ENCODE results near the gene FAM174C. TPM values are rescaled to one million over a fixed set of nuclear protein-coding genes. Genes with fewer than 3 reads are reported as not detected.

FAM174C gene
- total and polyA plus RNA-seq, 10 of the 15 experiments (the other 5 are each of a cell fraction or from before 2014, with no cell fraction given): 0.89 to 94.6 (median 43.6) TPM

DNA sequence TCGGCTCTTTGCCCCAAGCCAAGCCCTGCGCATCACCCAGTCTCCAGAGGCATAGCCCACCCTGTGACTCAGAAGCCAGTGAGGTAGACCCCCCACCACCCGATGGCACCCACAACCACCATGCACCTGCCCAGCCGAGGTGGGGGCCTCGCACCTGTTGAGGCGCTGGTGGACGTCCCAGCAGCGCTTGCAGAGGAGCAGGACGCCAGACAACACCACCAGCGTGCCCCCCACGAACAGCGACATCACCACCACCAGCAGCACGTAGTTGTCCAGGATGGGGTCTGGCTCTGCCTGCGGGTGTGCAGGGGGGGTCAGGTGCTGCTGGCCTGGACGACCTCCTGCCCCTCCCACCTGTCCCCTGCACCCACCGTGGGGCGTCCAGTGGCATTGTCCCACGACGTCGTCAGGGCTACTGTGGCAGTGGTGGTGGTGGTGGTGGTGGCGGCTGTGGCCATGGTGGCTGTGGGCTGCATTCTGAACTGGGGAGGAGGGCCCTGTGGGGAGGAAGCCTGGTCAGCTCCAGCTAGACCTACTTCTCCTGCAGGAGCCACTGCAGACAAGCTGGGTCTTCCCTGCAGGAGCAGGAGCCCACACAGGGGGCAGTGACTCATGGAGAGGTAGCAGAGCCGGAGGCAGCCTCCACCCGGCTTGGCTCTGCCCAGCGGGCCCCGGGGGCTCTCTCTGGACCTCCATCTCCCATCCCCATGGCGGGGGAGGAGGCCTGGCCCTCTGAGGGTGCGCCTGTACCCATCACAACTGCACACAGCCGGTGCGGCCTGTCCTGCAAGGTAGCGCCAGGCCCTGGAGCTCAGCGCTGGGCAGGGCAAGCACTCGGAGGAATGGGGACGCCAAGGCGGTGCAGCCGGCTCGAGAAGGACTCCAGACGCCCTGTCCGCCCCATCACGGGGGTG, 39.4 kb upstream of the FAM174C start (continued):
- TF ChIP-seq, protein P1, sequence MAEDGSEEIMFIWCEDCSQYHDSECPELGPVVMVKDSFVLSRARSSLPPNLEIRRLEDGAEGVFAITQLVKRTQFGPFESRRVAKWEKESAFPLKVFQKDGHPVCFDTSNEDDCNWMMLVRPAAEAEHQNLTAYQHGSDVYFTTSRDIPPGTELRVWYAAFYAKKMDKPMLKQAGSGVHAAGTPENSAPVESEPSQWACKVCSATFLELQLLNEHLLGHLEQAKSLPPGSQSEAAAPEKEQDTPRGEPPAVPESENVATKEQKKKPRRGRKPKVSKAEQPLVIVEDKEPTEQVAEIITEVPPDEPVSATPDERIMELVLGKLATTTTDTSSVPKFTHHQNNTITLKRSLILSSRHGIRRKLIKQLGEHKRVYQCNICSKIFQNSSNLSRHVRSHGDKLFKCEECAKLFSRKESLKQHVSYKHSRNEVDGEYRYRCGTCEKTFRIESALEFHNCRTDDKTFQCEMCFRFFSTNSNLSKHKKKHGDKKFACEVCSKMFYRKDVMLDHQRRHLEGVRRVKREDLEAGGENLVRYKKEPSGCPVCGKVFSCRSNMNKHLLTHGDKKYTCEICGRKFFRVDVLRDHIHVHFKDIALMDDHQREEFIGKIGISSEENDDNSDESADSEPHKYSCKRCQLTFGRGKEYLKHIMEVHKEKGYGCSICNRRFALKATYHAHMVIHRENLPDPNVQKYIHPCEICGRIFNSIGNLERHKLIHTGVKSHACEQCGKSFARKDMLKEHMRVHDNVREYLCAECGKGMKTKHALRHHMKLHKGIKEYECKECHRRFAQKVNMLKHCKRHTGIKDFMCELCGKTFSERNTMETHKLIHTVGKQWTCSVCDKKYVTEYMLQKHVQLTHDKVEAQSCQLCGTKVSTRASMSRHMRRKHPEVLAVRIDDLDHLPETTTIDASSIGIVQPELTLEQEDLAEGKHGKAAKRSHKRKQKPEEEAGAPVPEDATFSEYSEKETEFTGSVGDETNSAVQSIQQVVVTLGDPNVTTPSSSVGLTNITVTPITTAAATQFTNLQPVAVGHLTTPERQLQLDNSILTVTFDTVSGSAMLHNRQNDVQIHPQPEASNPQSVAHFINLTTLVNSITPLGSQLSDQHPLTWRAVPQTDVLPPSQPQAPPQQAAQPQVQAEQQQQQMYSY (CRISPR knock-in tag; IDR thresholded peaks at IDR 0.05): no peak
- TF ChIP-seq RCOR1 (conservative IDR thresholded peaks at IDR 0.05; ENCODE audit: low read depth, low read length) (no peak), FOXK2 (IDR thresholded peaks at IDR 0.05) (no peak), ZNF622 (IDR thresholded peaks at IDR 0.05) (no peak), ASH2L (IDR thresholded peaks at IDR 0.05; ENCODE audit: borderline replicate concordance, low read depth) (no peak), RUNX3 (IDR thresholded peaks at IDR 0.05; ENCODE audit: low read length) (no peak)

DNA sequence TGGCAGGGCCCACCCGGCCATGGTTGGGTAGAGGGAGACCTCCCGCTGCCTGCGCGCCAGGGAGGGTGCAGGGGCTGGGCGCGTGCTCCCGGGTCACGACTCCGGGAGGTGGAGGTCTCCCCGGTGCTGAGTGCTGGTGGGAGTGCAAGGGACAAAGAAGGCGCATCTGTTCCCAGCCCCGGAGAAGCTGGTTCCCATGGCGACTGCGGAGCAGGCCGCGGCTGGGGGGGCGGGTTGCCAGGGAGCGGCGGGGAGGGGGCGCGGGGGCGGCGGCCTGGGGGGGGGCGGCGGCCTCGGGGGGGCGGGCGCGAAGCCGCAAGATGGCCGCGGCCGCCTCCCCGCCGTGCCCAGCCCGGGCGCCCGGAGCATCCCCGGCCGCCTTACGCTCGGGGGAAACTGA, 38.8 kb upstream of the FAM174C start:
- CTCF ChIA-PET: no interaction called here
- Histone ChIP-seq H3K36me3 (ENCODE audit: control insufficient read depth in 2 of 2, insufficient read depth in 2 of 2, low read length in 1 of 2) (no peaks in the 10 kb centered on the region), H3K4me1 (ENCODE audit: control insufficient read depth, insufficient read depth, low read length) (peaks cover 8% of the 10 kb centered on the region; the same call in 1 of the 2 replicates), H3K9me3 (replicated peaks; ENCODE audit: control insufficient read depth, insufficient read depth, low read length) (no peaks in the 10 kb centered on the region; the same call in 2 of the 3 replicates), H2AFZ (ENCODE audit: control insufficient read depth, low read depth, low read length) (no peak overlapping the region), H3K4me2 (ENCODE audit: control insufficient read depth, insufficient read depth) (0 out of 2 replicates have a peak overlapping the region, but pooled peaks have one; percentile 15), H3K27me3 (replicated peaks in 1 of 2; ENCODE audit: control insufficient read depth in 2 of 2, insufficient read depth in 2 of 2, low read length in 1 of 2) (peaks cover 0 to 10% of the 10 kb centered on the region in 2 experiments; a peak in 3 of 4 replicates), H3K4me3 (no peak overlapping the region), H3K27ac (ENCODE audit: control insufficient read depth, insufficient read depth) (no peak overlapping the region), H3K9ac (ENCODE audit: control insufficient read depth, insufficient read depth, low read length) (no peak overlapping the region), H3K79me2 (ENCODE audit: control insufficient read depth, insufficient read depth, low read length) (no peaks in the 10 kb centered on the region), H4K20me1 (ENCODE audit: control insufficient read depth, insufficient read depth) (no peaks in the 10 kb centered on the region)
- SMC1A ChIA-PET (ENCODE audit: uncharacterized antibody, unreplicated experiment): no interaction called here
- intact Hi-C loops (cut with micrococcal nuclease; ENCODE audit: unreplicated experiment) (no loop called here), in situ Hi-C loops (cut with MboI) (no loop called here)
- no peak for FAIRE-seq
- ATAC-seq: no peak
- RAD21 ChIA-PET (ENCODE audit: unreplicated experiment): interaction anchor here (0.6 kb wide), 1 partner anchor 123 kb away, joined by 3 read pairs; no protein-coding TSS in a partner anchor
- WGBS (ENCODE audit: insufficient coverage, insufficient replicate concordance, low lambda C conversion rate, missing lambda C conversion rate): 5% methylated on average over 12 of the region's 42 CpGs
- no peak for DNase-seq (ENCODE audit: low read depth, low spot score)
- no TSS peak for BruUV-seq (replicated peaks)
- POLR2A ChIA-PET: interaction anchor here (0.6 kb wide), 1 partner anchor 150 kb away, joined by 3 read pairs; no protein-coding TSS in a partner anchor
- TF ChIP-seq NFYA (IDR thresholded peaks at IDR 0.05; ENCODE audit: borderline replicate concordance, low read depth, low read length) (no peak), IKZF1 (conservative IDR thresholded peaks at IDR 0.05) (no peak), RAD21 (IDR thresholded peaks at IDR 0.05; ENCODE audit: insufficient read depth, low read depth, low read length) (no peak), NFIC (IDR thresholded peaks at IDR 0.05; ENCODE audit: low read depth, low read length) (no peak), NRF1 (conservative IDR thresholded peaks at IDR 0.05; ENCODE audit: low read depth, low read length) (no peak), HDAC2 (IDR thresholded peaks at IDR 0.05) (no peak), ZBED1 (IDR thresholded peaks at IDR 0.05; ENCODE audit: borderline replicate concordance) (no peak), CHD1 (IDR thresholded peaks at IDR 0.05; ENCODE audit: low read depth, low read length) (no peak)
- TF ChIP-seq, protein P2, sequence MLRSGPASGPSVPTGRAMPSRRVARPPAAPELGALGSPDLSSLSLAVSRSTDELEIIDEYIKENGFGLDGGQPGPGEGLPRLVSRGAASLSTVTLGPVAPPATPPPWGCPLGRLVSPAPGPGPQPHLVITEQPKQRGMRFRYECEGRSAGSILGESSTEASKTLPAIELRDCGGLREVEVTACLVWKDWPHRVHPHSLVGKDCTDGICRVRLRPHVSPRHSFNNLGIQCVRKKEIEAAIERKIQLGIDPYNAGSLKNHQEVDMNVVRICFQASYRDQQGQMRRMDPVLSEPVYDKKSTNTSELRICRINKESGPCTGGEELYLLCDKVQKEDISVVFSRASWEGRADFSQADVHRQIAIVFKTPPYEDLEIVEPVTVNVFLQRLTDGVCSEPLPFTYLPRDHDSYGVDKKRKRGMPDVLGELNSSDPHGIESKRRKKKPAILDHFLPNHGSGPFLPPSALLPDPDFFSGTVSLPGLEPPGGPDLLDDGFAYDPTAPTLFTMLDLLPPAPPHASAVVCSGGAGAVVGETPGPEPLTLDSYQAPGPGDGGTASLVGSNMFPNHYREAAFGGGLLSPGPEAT (IDR thresholded peaks at IDR 0.05; ENCODE audit: low read depth): no peak
- TF ChIP-seq, protein P3, sequence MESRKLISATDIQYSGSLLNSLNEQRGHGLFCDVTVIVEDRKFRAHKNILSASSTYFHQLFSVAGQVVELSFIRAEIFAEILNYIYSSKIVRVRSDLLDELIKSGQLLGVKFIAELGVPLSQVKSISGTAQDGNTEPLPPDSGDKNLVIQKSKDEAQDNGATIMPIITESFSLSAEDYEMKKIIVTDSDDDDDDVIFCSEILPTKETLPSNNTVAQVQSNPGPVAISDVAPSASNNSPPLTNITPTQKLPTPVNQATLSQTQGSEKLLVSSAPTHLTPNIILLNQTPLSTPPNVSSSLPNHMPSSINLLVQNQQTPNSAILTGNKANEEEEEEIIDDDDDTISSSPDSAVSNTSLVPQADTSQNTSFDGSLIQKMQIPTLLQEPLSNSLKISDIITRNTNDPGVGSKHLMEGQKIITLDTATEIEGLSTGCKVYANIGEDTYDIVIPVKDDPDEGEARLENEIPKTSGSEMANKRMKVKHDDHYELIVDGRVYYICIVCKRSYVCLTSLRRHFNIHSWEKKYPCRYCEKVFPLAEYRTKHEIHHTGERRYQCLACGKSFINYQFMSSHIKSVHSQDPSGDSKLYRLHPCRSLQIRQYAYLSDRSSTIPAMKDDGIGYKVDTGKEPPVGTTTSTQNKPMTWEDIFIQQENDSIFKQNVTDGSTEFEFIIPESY (IDR thresholded peaks at IDR 0.05): no peak

Measured in GM12878 (cell line).